Small intestine (tissue), 7 donors: ENCODE results near the gene PRLR. TPM values are rescaled to one million over a fixed set of nuclear protein-coding genes. Genes with fewer than 3 reads are reported as not detected.
"Not testable (repeated sequence)": the region's sequence is repeated elsewhere in the genome, so short reads cannot be mapped to it uniquely, and the experiment has no call there.

Experiments used
- DNase-seq, 2 donors: peaks; one replicate each; pipeline versions ENCODE4 v3.0.0 to v3.0.0-alpha.2; 2013
- FAIRE-seq: peaks from 2 replicates; lab custom pipeline; 2012; peaks lifted over from hg19 to GRCh38; lab: Jason Lieb, UNC
- H3K27ac ChIP-seq, 3 donors: one replicate each; pipeline ENCODE4 v1.5.1; 2013; ENCODE audit warnings: low read length in 2 of 3, mild to moderate bottlenecking in 2 of 3, control low read depth in 1 of 3, inconsistent platforms in 1 of 3, low read depth in 1 of 3, moderate library complexity in 1 of 3
- H3K27me3 ChIP-seq, 3 donors: one replicate each; pipeline ENCODE4 v1.6.1; 2013; ENCODE audit warnings: low read length in 3 of 3, inconsistent platforms in 1 of 3; ENCODE audit not compliant: control insufficient read depth in 3 of 3, insufficient read depth in 3 of 3
- H3K36me3 ChIP-seq, 3 donors: one replicate each; pipeline ENCODE4 v1.6.1; 2013; ENCODE audit warnings: low read length in 3 of 3, inconsistent platforms in 1 of 3, low read depth in 1 of 3, mild to moderate bottlenecking in 1 of 3, moderate library complexity in 1 of 3; ENCODE audit not compliant: control insufficient read depth in 3 of 3, insufficient read depth in 2 of 3
- H3K4me1 ChIP-seq, 3 donors: one replicate each; pipeline ENCODE4 v1.6.1; 2013; ENCODE audit warnings: low read length in 2 of 3, inconsistent platforms in 1 of 3, low read depth in 1 of 3, mild to moderate bottlenecking in 1 of 3, moderate library complexity in 1 of 3; ENCODE audit not compliant: control insufficient read depth in 3 of 3, insufficient read depth in 2 of 3
- H3K4me3 ChIP-seq, 3 donors: one replicate each; pipeline ENCODE4 v1.5.1; 2013; ENCODE audit warnings: low read length in 3 of 3, control low read depth in 1 of 3, inconsistent platforms in 1 of 3, low read depth in 1 of 3, mild to moderate bottlenecking in 1 of 3, moderate library complexity in 1 of 3
- H3K9me3 ChIP-seq, 2 donors: one replicate each; pipeline ENCODE4 v1.6.1; 2013; ENCODE audit warnings: low read depth in 1 of 2, low read length in 1 of 2; ENCODE audit not compliant: control insufficient read depth in 2 of 2, insufficient read depth in 1 of 2
- WGBS, 3 donors: extraction: QIAGEN DNeasy Blood & Tissue Kit; methylation state at CpG; one replicate each; pipeline ENCODE4 v1.1.7; 2013; 5-methylcytosine and 5-hydroxymethylcytosine counted together
- polyA plus RNA-seq, 4 donors: library from polyadenylated mRNA; stranded (reverse) in 3 of 4; unstranded in 1 of 4; fragments of 200-250 nt in 3 of 4; fragments of 120-200 nt in 1 of 4; gene quantifications; one replicate each; pipeline versions ENCODE4 v1.2.1 to v1.2.3, GENCODE V29; 2013
- donor health status: healthy with polysubstance abuse.
- donor health status: control.
- donor health status: control.
- donor health status: Bipolar disorder and iron deficiency.
- donor health status: healthy.

Gene PRLR
- polyA plus RNA-seq, 4 donors: 1.4 to 84.6 (median 2.9) TPM

DNA sequence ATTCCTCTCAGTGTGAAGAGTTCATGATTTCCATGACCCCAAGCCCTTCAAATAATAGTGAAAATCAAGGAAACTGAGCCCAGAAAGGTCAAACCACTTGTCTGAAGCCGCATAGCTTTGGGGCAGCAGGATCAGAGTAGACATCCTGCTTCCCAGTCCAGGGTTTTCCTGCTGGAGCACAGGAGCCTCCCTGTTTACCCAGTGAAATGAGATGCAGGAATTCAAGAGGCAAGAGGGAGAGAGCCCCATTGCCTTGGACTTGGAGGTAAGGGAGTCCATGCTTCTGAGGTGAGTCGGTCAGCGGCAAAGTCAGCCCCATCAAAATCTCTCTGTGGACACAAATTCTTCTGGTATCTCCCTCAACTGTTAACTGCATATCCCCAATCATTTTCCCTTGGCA lies 42.7 kb downstream of the PRLR start:
- not testable (repeated sequence) for FAIRE-seq

GRCh38 chr5:35186749-35187148 lies 43.5 kb downstream of the PRLR start:
- Histone ChIP-seq H3K27ac (peak overlapping the region in 1 of 3 donors; percentile 83), H3K4me1 (peaks cover 0 to 44% (median 4%) of the 10 kb centered on the region in 3 donors), H3K27me3 (no peaks in the 10 kb centered on the region), H3K36me3 (peaks cover 0 to 19% (median 0%) of the 10 kb centered on the region in 3 donors), H3K4me3 (no peak overlapping the region), H3K9me3 (no peaks in the 10 kb centered on the region)
- FAIRE-seq: no peak
- WGBS, 3 donors: 25 to 73% (median 45%) methylated on average over 5 of the region's 5 CpGs
- DNase-seq: peak in 1 of 2 donors; percentile 40

More for the DNA sequence above, 42.7 kb downstream of the PRLR start:
- not testable (repeated sequence) for H3K27me3 ChIP-seq, DNase-seq, H3K9me3 ChIP-seq, H3K4me3 ChIP-seq
- H3K27ac ChIP-seq: peak overlapping the region in 1 of 3 donors; percentile 73
- H3K4me1 ChIP-seq: peaks cover 0 to 52% (median 4%) of the 10 kb centered on the region in 3 donors
- H3K36me3 ChIP-seq: peaks cover 0 to 22% (median 0%) of the 10 kb centered on the region in 3 donors
- 16 to 61% (median 45%) methylated on average over 3 of the region's 3 CpGs for WGBS, 3 donors

GRCh38 chr5:35185518-35185917 lies 44.8 kb downstream of the PRLR start:
- Histone ChIP-seq H3K27ac (peak overlapping the region in 2 of 3 donors; percentile 57 to 83), H3K27me3 (no peaks in the 10 kb centered on the region), H3K4me3 (no peak overlapping the region), H3K9me3 (no peaks in the 10 kb centered on the region), H3K36me3 (peaks cover 0 to 17% (median 0%) of the 10 kb centered on the region in 3 donors), H3K4me1 (peaks cover 0 to 50% (median 7%) of the 10 kb centered on the region in 3 donors)
- WGBS, 3 donors: 11 to 69% (median 25%) methylated on average over 4 of the region's 4 CpGs
- peak; percentile 66 to 73 for DNase-seq
- FAIRE-seq: no peak

DNA sequence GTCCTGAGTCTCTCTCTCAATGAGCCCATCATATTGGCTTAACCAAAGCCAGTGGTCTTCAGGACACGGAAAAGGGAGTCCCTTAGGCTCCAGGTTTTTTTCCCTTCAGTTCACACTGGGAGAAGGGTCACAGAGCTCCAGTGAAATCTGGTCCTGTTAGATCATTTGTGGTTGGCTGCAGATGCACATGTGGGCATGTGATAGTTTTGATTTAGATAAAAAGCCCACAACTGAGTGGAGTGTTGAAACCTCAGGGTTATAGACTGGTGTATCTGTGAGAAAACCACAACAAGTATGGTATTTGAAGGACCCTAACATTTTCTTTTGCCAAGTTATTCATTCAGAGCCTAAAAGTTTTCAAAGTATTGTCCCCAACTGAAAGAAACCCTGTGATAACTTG lies 46.7 kb downstream of the PRLR start:
- H3K27ac ChIP-seq: no peak overlapping the region
- peaks cover 0 to 39% (median 7%) of the 10 kb centered on the region in 3 donors for H3K4me1 ChIP-seq
- H3K36me3 ChIP-seq: peaks cover 0 to 19% (median 0%) of the 10 kb centered on the region in 3 donors
- FAIRE-seq (no peak), DNase-seq (no peak)
- no peaks in the 10 kb centered on the region for H3K9me3 ChIP-seq
- WGBS, 3 donors: 95 to 96% (median 96%) methylated on average over 1 of the region's 1 CpG
- H3K27me3 ChIP-seq: no peaks in the 10 kb centered on the region
- H3K4me3 ChIP-seq: no peak overlapping the region

- Histone ChIP-seq H3K27ac (no peak overlapping the region), H3K4me1 (peaks cover 0 to 35% (median 7%) of the 10 kb centered on the region in 3 donors), H3K4me3 (no peak overlapping the region), H3K9me3 (no peaks in the 10 kb centered on the region), H3K27me3 (no peaks in the 10 kb centered on the region), H3K36me3 (peaks cover 0 to 19% (median 0%) of the 10 kb centered on the region in 3 donors)
- DNase-seq (peak; percentile 45 to 64), FAIRE-seq (no peak)
- 50 to 55% (median 54%) methylated on average over 7 of the region's 7 CpGs for WGBS, 3 donors
Observed at GRCh38 chr5:35182910-35183535, 47.3 kb downstream of the PRLR start.

GRCh38 chr5:35182486-35182885 lies 47.8 kb downstream of the PRLR start:
- Histone ChIP-seq H3K27me3 (no peaks in the 10 kb centered on the region), H3K4me3 (no peak overlapping the region), H3K36me3 (peaks cover 0 to 19% (median 0%) of the 10 kb centered on the region in 3 donors), H3K4me1 (peaks cover 0 to 35% (median 7%) of the 10 kb centered on the region in 3 donors), H3K9me3 (no peaks in the 10 kb centered on the region), H3K27ac (no peak overlapping the region)
- DNase-seq (no peak), FAIRE-seq (no peak)
- WGBS, 3 donors: 77 to 86% (median 80%) methylated on average over 1 of the region's 1 CpG

GRCh38 chr5:35180046-35180445 lies 50.2 kb downstream of the PRLR start:
- Histone ChIP-seq H3K9me3 (peaks cover 0 to 5% of the 10 kb centered on the region in 2 donors), H3K4me3 (no peak overlapping the region), H3K27me3 (no peaks in the 10 kb centered on the region), H3K4me1 (peaks cover 0 to 14% (median 3%) of the 10 kb centered on the region in 3 donors), H3K27ac (no peak overlapping the region), H3K36me3 (peaks cover 0 to 15% (median 0%) of the 10 kb centered on the region in 3 donors)
- FAIRE-seq (no peak), DNase-seq (no peak)
- WGBS, 3 donors: 86 to 95% (median 94%) methylated on average over 7 of the region's 7 CpGs

DNA sequence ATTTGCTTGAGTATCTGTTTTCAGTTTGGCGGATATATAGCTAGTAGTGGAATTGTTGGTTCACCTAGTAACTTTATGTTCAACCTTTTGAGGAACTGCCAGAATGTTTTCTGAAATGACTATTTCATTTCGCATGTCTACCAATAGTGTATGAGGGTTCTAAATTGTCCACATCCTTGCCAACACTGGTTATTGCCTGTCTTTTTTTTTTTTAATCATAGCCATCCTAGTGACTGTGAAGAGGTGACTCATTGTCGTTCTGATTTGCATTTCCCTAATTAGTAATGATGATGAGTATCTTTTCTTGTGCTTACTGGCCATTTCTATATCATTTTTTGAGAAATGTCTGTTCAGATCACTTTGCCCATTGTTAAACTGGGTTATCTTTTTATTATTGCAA lies 52.5 kb downstream of the PRLR start:
- FAIRE-seq: no peak
- Histone ChIP-seq H3K4me1 (peaks cover 0 to 17% (median 3%) of the 10 kb centered on the region in 3 donors), H3K4me3 (no peak overlapping the region), H3K27me3 (no peaks in the 10 kb centered on the region), H3K9me3 (peaks cover 0 to 6% of the 10 kb centered on the region in 2 donors), H3K36me3 (peaks cover 0 to 10% (median 0%) of the 10 kb centered on the region in 3 donors), H3K27ac (no peak overlapping the region)
- no peak for DNase-seq
- 85 to 93% (median 90%) methylated on average over 3 of the region's 3 CpGs for WGBS, 3 donors
